Cardiac muscle cell (in vitro differentiated cells and primary cell): ENCODE data around the gene RNF213. TPM values are rescaled to one million over a fixed set of nuclear protein-coding genes. Genes with fewer than 3 reads are reported as not detected.
"Not testable (repeated sequence)": the region's sequence is repeated elsewhere in the genome, so short reads cannot be mapped to it uniquely, and the experiment has no call there.

Experiments
- DNase-seq, 2 donors: peaks; one replicate each; pipeline versions ENCODE4 v3.0.0 to v3.0.0-alpha.2; 2010 to 2017; ENCODE audit warnings: low read depth in 1 of 2, low spot score in 1 of 2
- H3K27ac ChIP-seq: fragments of 200-600 bp; sonication (generic); 2 replicates; pipeline ENCODE4 v1.5.1; 2016
- H3K27me3 ChIP-seq: fragments of 200-600 bp; sonication (generic); 2 replicates; pipeline ENCODE4 v1.6.0; 2016; ENCODE audit warnings: control low read depth
- H3K36me3 ChIP-seq: fragments of 200-600 bp; sonication (generic); 2 replicates; pipeline ENCODE4 v1.5.1; 2016; ENCODE audit warnings: control low read depth
- H3K4me1 ChIP-seq: fragments of 200-600 bp; sonication (generic); 2 replicates; pipeline ENCODE4 v1.8.1; 2017; ENCODE audit warnings: low read depth, mild to moderate bottlenecking, mixed run types
- H3K4me3 ChIP-seq: fragments of 200-600 bp; sonication (generic); 2 replicates; pipeline ENCODE4 v1.5.1; 2016; ENCODE audit warnings: mild to moderate bottlenecking
- H3K9me3 ChIP-seq: fragments of 200-600 bp; sonication (generic); 2 replicates; pipeline ENCODE4 v1.5.1; 2017; ENCODE audit warnings: low read depth, mild to moderate bottlenecking, control low read depth
- polyA plus RNA-seq: library from polyadenylated mRNA; unstranded; fragments of >200 nt; fragmentation: Nextera tagmentation; extraction: Ambion mirVana; gene quantifications from 2 replicates; pipeline ENCODE4 v1.2.1, GENCODE V29; 2016
- total RNA-seq: library from RNA; depleted of rRNA; stranded (reverse); fragments of >200 nt; gene quantifications from 2 replicates; pipeline ENCODE4 v1.2.3, GENCODE V29; 2016
- TF ChIP-seq, protein P1 (sequence below): IDR thresholded peaks from 2 replicates; pipeline ENCODE4 v1.5.1; 2012; ENCODE audit warnings: low read depth, mild to moderate bottlenecking, low read length

RNF213 gene
- total and polyA plus RNA-seq, 2 experiments from 2014 or later: 11.5 to 24.9 TPM

DNA sequence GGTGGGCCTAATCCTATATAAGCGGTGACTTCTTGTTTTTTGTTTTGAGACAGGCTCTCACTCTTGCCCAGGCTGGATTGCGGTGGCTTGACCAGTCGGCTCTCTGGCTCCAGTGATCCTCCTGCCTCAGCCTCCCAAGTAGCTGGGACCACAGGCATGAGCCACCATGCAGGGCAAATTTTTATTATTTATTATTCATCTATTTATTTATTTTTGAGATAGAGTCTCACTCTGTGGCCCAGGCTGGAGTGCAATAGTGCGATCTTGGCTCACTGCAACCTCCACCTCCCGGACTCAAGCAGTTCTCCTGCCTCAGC, 4.7 kb upstream of the RNF213 start:
- Histone ChIP-seq H3K27ac (no peak overlapping the region), H3K9me3 (no peaks in the 10 kb centered on the region), H3K4me1 (no peaks in the 10 kb centered on the region), H3K4me3 (no peak overlapping the region), H3K27me3 (no peaks in the 10 kb centered on the region), H3K36me3 (no peaks in the 10 kb centered on the region)
- TF ChIP-seq, protein P1, sequence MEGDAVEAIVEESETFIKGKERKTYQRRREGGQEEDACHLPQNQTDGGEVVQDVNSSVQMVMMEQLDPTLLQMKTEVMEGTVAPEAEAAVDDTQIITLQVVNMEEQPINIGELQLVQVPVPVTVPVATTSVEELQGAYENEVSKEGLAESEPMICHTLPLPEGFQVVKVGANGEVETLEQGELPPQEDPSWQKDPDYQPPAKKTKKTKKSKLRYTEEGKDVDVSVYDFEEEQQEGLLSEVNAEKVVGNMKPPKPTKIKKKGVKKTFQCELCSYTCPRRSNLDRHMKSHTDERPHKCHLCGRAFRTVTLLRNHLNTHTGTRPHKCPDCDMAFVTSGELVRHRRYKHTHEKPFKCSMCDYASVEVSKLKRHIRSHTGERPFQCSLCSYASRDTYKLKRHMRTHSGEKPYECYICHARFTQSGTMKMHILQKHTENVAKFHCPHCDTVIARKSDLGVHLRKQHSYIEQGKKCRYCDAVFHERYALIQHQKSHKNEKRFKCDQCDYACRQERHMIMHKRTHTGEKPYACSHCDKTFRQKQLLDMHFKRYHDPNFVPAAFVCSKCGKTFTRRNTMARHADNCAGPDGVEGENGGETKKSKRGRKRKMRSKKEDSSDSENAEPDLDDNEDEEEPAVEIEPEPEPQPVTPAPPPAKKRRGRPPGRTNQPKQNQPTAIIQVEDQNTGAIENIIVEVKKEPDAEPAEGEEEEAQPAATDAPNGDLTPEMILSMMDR: no peak
- DNase-seq: no peak

DNA sequence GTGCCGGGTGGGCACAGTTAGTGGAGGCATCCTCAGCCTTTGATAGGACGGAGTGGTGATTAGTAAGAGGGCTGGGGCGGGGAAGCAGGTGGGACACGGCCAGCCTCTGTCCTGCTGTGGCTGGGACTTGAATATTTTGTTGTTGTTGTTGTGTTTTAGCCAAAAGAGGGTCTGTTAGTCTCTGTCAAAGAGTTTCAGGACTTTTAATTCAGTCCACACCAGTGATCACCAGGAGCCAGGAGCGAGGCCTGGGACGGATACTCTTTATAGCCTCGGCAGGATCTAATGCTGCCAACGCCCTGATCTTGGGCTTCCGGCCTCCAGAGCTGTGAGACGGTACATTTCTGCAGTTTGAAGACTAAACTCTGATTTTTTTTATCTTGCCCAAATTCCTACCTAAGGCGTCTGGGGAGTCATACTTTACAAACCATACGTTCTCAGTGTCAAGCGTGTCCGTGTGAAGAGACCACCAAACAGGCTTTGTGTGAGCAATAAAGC, 2.9 kb upstream of the RNF213 start:
- DNase-seq: no peak
- H3K9me3 ChIP-seq: no peaks in the 10 kb centered on the region
- TF ChIP-seq, protein P1: no peak
- no peak overlapping the region for H3K4me3 ChIP-seq
- no peak overlapping the region for H3K27ac ChIP-seq
- no peaks in the 10 kb centered on the region for H3K4me1 ChIP-seq
- no peaks in the 10 kb centered on the region for H3K27me3 ChIP-seq
- no peaks in the 10 kb centered on the region for H3K36me3 ChIP-seq

DNA sequence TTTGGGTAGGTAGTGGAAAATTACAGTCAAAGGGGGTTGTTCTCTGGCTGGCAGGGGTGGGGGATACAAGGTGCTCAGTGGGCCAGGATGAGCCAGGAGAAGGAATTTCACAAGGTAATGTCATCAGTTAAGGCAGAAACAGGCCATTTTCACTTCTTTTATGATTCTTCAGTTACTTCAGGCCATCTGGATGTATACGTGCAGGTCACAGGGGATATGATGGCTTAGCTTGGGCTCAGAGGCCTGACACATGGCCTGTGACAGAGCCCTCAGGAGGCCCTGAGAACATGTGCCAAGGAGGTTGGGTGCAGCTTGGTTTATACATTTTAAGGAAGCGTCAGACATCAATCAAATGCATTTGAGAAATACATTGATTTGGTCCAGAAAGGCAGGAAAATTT, 2.4 kb upstream of the RNF213 start:
- not testable (repeated sequence) for H3K4me3 ChIP-seq, H3K4me1 ChIP-seq, H3K9me3 ChIP-seq, H3K27ac ChIP-seq, H3K27me3 ChIP-seq, H3K36me3 ChIP-seq, DNase-seq

DNA sequence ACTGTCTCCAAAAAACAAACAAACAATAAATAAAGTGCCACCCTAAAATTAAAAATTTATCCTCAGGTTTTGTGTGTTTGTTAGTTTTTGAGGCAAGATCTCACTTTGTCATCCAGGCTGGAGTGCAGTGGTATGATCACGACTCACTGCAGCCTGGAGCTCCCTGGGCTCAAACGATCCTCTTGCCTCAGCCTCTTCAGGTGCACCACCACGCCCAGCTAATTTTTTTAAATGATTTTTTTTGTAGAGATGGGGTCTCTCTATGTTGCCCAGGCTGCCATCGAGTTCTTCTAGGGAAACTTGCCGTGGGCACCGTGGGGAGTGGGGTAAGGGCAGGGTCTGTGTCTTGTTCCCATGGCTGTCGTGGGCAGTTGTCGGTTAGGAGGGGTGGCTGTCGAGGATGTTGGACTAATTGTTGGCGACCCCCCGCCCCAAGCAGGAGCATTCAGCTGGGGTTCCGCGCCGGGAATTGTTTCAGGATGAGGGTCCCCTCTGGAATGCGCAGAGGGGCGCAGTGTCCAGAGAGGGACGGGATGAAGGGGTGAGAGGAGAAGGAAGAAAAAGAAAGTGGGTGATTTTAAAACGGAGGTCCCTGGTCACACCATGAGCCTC, 1.1 kb upstream of the RNF213 start:
- TF ChIP-seq, protein P1: no peak
- H3K4me3 ChIP-seq: peak overlapping the region; percentile 49
- DNase-seq: no peak
- no peaks in the 10 kb centered on the region for H3K27me3 ChIP-seq
- H3K9me3 ChIP-seq: no peaks in the 10 kb centered on the region
- no peaks in the 10 kb centered on the region for H3K36me3 ChIP-seq
- H3K27ac ChIP-seq: no peak overlapping the region
- no peaks in the 10 kb centered on the region for H3K4me1 ChIP-seq

DNA sequence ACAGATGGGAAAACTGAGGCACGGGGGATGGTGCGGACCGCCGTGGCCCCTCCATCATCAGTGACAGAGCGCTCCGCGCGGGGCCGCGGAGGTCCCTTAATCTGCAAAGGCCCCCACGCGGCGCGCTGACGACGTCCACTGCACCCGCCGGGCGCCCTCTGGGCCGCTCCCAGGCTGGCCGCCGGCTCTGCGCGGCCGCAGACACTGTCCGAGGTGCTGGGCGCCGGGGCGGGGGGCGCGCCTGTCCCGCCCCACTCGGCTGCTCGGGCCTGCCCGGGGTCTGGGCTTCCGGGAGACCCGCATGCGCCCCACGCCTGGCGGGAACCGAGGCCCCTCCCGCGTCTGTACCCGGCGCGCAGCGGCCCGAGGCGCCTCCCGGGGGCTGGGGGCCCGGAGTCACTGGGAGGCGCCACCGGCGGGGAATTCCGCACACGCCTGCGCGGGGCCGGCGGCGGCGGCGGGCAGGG, 550 bp upstream of the RNF213 start:
- TF ChIP-seq, protein P1: no peak
- H3K9me3 ChIP-seq: no peaks in the 10 kb centered on the region
- no peaks in the 10 kb centered on the region for H3K4me1 ChIP-seq
- peak; percentile 76 to 91 for DNase-seq
- peak overlapping the region; percentile 50 for H3K27ac ChIP-seq
- H3K4me3 ChIP-seq: peak overlapping the region; percentile 49
- no peaks in the 10 kb centered on the region for H3K27me3 ChIP-seq
- H3K36me3 ChIP-seq: no peaks in the 10 kb centered on the region

DNA sequence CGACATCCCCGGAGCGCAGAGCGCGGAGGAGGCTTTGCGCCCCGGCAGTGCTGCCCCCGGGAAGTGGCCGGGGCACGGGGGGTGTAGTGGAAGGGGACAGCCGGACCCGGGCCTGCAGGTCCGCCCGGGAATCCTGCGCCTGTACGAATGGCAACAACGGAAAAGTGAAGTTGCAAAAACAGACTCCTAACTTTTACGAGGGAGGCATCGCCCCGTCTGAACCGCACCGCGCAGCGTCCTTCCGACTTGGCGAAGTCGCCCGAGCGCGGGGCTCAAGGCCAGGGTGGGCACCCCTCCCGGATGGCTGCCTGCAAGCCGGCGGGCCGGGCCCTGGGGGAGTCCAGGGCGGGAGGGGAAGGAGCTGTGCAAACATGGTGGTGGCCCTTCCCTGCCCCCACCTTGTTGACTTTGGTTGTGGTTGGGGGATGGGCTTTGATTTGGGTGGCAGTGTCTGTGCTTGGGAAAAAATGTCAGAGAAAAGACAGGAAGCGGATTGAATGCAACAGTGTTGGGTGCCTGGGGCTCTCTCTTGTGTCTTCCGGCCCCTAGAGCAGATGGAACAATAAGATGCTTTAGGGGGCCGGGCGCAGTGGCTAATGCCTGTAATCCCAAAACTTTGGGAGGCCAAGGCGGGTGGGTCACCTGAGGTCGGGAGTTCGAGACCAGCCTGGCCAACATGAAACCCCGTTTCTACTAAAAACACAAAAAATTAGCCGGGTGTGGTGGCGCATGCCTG, 675 bp downstream of the RNF213 start:
- Histone ChIP-seq H3K9me3 (no peaks in the 10 kb centered on the region), H3K4me3 (peak overlapping the region; percentile 97), H3K27me3 (no peaks in the 10 kb centered on the region), H3K36me3 (no peaks in the 10 kb centered on the region), H3K4me1 (no peaks in the 10 kb centered on the region), H3K27ac (peak overlapping the region; percentile 76)
- TF ChIP-seq, protein P1: no peak
- peak; percentile 51 to 64 for DNase-seq
